Bone marrow (tissue), 2 donors: Measurements from ENCODE around the gene CYP3A5.

Experiments
- DNase-seq, 2 donors: peaks; one replicate each; lab custom pipeline; 2025; lab: John Stamatoyannopoulos, UW

CYP3A5 gene

DNA sequence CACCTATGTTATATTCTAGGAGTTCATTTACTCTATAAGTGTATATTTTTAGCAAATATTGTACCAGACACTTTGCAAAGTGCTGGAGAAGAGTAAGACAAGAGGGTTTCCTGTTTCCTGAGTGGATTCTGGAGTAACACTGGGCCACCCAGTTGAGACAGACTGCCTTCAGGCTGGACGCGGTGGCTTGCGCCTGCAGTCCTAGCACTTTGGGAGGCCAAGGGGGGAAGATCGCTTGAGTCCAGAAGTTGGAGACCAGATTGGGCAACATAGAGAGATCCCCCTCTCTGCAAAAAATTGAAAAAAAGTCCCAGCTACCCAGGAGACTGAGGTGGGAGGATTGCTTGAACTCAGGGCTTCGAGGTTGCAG lies 63.8 kb downstream of the CYP3A5 start:
- DNase-seq: no peak

GRCh38 chr7:99614495-99614894 lies 65.3 kb downstream of the CYP3A5 start:
- no peak for DNase-seq

DNA sequence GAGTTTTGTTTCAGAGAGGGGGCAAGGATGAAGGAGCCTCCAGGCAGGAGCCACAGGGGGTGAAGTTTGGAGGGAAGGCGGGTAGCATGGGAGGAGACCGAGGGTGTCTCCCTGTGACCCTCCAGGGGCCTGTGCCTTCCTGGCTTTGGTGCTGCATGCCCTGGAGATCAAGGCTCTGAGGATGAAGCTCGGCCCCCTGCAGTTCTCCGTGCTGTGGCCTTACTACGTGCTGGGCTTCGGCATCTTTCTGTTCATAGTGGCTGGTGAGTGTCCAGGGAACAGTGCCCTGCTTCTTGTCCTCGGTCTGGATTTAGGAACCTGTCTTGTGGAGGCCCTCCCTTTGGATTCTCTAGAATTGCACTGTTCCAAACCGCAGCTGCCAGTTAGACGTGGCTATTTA lies 72.2 kb downstream of the CYP3A5 start:
- DNase-seq: no peak

- DNase-seq: no peak
These were observed 73.3 kb downstream of the CYP3A5 start for GRCh38 chr7:99606531-99606930.

DNA sequence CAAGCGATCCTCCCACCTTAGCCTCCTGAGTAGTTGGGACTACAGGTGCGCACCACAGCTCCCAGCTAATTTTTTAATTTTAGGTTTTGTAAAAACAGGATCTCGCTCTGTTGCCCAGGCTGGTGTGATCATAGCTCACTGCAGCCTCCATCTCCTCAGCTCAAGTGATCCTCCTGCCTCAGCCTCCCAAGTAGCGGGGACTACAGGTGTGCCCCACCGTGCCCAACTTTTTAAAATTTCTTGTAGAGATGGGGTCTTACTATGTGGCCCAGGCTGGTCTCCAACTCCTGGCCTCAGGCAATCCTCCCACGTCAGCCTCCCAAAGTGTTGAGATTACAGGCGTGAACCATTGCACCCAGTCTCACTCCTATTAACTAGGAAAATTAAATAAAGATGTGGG lies 74.3 kb downstream of the CYP3A5 start:
- no peak for DNase-seq

DNA sequence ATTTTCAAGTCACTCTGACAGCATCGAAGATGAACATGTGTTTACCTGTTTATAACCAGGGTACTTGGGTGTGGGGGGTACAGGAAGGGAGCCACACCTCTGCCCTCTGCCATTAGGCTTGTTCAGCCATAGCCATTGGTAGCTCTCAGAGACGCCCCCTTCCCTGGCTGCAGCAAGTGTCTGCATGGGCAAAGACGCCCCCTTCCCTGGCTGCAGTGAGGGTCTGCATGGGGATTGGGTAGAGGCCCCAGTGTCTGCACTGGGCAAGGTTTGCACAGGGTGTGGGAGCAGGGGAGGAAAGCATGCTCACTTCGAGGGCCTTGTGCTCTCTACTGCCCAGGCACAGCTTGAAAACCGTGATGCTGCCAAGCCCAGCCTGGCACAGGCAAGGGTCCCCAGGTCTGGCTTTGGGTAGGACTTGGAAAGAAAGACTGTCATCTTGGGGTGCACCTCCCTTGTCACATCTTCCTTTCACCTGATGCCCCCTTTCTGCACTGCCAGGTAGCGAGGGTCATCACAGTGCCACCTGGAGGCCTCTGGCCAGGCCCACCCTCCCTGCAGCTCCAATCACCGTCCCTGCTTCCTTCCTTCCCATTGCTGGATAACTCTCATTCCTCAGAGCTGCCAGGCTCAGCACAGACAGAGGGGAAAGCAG lies 78.0 kb downstream of the CYP3A5 start:
- no peak for DNase-seq

- no peak for DNase-seq
These were observed 80.0 kb downstream of the CYP3A5 start for GRCh38 chr7:99599836-99600235.
